Measurements from ENCODE around the gene CD34. TPM values are rescaled to one million over a fixed set of nuclear protein-coding genes. Genes with fewer than 3 reads are reported as not detected.

CD34 gene
- total RNA-seq, 3 donors from 2014 or later, result 15.7 to 80.6 (median 22.2) TPM

Other genes starting within 250 kb of the CD34 start
- 100 to 1,000 TPM; 203 to 283 (median 204) TPM for gene CD46, start 159.1 kb downstream of the CD34 start, total RNA-seq